Stimulated activated CD8-positive, alpha-beta memory T cell treated with anti-CD3 and anti-CD28 coated beads, Interleukin-2, amount 100 ng/mL, for 1 hour (primary cell): ENCODE measurements around the gene SSRP1.
"Not testable (repeated sequence)": the region's sequence is repeated elsewhere in the genome, so short reads cannot be mapped to it uniquely, and the experiment has no call there.

Source experiments
- DNase-seq, 2 donors: peaks; one replicate each; pipeline ENCODE4 v3.0.0-alpha.2; 2020; ENCODE audit warnings: low read depth in 2 of 2

Gene SSRP1

DNA sequence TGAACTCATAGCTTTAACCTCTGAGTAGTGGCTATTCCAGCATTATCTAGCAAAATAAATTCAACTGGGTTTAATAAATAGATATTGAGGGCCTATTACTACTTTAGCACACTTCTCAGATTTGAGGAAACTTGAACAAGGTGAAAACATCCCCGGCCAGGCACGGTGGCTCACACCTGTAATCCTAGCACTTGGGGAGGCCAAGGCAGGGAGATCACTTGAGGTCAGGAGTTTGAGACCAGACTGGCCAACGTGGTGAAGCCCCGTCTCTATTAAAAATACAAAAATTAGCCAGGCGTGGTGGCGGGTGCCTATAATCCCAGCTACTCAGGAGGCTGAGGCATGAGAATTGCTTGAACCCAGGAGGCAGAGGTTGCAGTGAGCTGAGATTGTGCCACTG lies 1.2 kb upstream of the SSRP1 start:
- DNase-seq = not testable (repeated sequence)

DNA sequence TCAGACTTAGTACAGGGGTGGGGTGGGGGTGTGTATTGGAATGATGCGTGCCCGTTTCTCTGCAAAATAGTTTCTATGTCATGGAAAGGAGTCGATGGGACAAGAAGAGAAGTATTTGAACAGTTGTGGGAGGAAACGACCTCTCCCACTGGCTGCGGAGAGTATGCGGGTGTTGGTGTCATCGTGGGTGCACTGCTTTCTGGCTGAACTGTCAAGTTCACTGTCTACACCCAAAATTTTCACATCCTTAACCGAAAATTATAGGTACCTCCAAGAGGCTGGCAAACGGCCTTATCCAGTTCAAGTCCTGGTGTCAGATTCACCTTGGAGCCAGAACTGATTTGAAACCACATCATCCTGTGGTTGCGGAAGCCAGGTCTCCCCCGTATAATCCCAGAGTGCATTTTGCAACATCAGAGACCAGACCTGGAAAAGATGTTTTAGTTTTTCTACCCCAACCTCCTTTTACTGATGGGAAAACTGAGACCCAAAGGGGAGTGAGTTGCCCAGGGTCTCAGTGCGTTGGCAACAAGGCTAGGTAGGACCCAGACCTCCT lies 497 bp upstream of the SSRP1 start:
- DNase-seq = no peak

DNA sequence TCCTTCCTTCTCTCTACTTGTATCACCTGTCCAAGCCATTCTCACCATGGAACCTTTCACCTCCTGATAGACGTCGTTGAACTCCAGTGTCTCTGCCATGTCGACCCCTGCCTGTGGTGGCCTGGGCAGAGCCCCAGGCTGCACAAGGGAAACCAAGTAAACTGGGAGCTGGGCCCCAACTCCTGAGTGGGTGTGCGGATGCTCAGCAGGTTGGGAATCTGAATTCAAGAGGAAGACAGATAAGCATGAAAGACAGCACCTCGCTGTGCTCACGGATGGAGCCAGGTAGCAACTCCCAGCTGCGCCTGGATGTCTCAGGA lies 709 bp downstream of the SSRP1 start:
- no peak for DNase-seq

DNA sequence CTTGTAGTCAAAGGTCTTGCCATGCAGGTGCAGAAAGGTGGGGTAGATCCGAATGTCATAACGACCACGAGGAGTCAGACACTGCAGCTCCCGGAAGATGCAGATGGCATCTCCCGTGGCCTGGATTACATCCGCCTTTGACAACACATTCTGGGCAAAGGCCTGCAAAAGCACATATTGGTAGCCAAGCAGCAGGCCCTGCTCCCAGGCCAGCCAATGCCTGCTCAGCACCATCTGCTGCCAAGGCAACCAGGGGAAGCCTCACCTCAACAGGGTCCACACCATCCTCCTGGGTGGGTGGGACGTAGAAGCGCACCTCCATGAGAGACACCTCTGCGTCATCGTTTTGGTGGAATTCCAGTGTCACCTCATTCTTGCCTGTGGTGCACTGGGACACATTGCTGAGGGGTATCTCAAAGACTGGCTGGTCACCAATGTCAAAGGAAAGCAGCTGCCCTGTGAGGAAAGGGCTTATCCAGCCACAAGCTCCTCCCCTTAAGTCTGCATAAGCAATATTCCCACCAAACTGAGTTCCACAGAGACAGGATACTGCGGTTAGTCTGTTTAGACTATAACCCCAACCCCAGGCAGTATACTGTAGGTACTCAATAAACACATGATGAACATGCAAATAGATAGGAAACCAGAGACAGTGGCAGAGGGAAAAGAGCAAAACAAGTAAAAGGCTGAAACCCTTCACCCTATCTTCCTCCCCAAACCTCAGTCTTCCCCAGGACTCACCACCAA lies 2.8 kb downstream of the SSRP1 start:
- no peak for DNase-seq

DNA sequence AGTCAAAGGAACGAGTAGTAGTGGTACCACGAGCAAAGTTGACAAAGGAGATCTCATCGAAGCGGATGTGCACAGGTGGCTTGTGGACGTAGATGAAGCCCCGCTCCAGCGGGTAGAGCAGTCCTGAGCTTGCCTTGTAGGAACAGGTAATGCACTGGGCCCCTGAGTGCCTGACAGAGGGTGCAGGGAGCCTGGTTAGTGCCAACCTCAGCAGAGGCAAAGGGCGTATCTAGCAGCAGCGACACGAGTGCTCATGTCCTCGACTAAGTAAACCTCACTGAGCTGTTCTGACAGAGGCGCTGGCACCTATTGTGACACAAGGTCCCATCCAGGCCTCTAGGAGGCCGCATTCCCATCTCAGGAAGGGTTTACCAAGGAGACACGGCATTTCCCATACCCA lies 4.0 kb downstream of the SSRP1 start:
- no peak for DNase-seq

DNA sequence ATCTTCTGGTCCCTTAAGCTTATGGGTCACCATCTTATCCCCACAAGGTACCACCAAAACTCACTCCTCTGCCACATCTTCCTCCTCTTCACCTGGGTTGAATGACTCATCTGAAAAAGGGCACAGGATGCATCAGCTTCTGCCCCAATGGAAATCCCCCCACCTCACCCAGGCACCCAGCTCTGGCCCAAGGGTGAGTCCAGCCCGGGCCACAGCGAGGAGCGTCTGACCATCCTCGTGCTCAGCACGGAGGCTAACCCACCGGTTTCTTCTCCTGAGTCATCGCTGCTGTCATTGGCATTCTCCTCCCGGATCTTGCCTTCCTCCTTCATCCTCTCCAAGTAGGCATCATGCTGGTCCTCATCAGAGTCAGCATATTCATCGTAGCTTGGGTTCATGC lies 5.7 kb downstream of the SSRP1 start:
- DNase-seq = no peak

DNA sequence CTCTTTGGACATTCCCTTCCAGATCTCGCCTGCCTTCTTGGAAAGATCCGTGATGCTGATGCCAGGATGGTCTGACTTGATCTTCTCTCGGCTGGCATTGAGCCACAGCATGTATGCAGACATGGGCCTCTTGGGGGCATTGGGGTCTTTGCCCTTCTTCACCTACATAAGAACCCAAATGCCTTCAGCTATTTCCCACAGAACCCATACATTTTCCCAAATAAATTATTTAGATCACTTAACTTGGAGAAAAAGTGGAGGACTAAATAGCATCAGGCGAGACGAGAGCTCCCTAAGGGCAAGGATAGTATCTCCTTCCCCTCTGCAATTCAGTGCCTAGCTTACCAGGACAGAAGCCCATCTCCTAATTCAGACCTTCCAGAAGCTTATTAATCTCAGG lies 8.0 kb downstream of the SSRP1 start:
- DNase-seq = no peak

DNA sequence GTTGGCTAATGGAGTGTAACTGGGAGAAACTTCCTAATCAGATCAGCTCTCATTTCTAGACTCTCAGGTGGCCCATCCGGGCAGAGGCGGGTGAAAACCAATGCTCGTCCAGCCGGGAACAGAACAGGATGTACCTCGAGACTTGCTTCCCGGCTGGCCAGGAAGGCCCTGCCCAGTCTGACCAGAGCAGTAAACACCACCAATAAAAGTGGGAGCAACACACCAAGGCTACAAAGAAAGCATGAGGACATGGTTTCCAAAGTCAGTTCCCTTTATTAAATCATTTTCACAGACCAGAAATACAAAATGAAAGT lies 10.0 kb downstream of the SSRP1 start:
- DNase-seq = no peak

DNA sequence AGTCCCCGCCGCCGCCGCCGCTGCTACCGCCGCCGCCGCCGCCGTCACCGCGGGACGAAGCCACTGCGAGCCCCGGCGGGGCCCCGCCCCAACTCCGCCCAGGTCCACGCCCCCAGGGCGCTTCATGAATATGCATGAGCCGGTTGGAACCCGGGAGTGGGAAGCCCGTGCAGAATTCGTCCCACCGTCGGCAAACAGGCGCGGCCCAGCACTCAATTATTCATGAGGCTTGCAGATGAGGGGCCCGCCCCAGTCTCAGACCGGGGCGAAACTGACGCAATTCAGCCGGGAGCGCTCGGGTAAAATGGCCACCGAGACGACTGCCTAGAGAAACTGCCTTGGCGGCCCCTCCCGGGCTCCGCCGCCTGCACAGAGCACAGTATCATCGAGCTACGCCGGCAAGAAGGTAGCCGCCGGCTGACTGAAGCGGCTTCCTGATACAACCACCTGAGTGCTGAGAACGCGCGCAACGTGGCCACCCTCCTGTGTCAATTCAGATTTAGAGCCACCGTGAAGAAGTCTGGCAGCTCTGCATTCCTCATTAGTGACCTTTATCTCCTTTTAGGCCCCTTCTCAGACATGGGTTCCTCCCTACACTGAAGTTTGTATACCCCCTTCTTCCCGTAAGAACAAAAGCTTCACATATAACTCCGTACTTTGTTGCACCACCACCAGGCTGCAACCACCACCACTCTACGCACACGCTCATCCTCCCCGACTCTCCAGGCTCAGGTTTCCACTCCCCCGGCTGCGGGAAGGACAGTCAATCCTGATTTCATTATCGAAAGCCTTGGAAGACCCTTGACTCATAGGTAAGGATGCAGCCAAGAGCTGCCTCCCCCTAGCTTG lies 10.6 kb downstream of the SSRP1 start, which contains the start of gene TNKS1BP1:
TNKS1BP1 (minus strand) TSS at position 67 of the 849 bp plus-strand sequence. CDS start 3,067 bp downstream, outside the sequence.
- DNase-seq = peak; percentile 80 to 81

DNA sequence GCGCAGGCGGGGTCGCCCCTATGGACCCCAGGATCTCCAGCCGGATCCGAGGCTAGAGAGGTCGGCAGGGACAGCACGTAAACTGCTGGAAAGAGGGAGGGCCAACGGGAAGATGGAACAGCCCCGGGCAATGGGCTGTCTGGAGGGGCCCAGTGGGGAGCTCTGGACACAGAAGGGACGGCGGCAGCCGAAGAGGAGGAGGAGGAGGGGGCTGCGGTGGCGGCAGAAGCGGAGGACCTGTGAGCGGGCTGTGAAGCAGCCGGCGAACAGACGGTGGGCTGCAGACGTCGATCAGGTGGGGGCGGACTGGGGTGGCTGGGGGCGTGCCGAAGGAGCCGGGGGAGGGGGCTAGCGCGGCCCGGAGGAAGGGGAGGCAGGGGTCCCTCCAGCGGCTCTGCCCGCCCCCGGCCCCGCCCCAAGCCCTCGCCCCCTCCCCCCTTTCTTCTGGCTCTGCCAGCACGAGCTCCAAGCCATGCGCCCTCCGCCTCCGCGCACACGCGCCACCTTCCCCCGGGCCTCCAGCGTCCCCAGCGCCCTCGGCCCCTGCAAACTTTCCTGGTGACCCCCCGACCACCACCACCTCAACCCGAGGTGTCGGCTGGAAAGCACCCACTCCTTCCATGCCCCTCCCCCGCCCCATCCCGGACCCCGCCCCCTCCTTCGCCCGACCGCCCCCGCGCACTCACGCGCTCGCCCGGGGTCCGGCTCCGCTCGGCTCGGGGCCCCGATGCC lies 11.4 kb downstream of the SSRP1 start:
- DNase-seq = no peak

DNA sequence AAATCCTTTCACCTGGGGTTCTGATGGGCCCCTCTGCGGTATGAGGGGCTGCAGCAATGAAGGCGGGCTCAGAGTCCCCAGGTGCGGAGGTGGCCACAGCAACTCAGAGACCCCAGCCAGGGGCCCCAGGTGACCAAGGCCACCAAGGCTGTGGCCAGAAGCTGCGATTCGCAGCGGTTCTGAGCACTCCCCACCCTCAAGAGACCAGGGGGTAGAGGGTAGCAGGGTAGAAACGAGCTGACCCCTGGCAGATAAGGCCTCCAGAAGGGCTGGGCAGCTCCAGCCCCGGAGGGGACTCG lies 11.9 kb downstream of the SSRP1 start:
- DNase-seq = no peak

DNA sequence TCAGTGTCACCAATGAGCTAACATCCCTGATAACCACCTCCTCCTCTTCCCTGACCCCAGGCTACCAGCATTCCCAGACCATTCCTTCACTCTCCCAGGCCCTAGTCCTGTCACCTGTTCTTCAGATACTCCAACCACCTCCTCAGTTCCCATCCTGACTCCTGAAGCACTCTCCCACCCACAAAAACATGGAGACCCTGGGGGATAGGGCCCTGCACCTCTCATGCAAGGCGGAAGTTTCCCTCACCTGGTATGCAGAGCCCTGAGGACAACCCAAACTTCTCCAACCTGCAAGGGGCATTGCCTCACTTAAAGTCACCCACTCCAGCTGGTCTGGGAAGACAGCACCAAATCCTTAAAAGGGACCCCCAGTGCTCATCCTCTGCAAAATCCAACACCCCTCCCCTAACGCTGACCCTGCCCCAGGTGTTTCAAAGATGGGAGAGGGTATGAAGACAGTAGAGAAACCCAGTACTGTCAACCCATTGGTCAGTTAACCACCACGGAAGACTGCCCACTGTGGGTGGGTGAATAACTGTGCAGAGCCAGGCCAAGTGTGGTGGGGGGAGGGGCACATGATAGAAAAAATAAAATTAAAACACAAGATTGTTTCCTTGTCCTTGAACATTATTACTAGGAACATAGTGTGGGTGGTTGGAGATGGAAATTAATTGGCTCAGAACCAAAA lies 12.4 kb downstream of the SSRP1 start:
- DNase-seq = no peak

DNA sequence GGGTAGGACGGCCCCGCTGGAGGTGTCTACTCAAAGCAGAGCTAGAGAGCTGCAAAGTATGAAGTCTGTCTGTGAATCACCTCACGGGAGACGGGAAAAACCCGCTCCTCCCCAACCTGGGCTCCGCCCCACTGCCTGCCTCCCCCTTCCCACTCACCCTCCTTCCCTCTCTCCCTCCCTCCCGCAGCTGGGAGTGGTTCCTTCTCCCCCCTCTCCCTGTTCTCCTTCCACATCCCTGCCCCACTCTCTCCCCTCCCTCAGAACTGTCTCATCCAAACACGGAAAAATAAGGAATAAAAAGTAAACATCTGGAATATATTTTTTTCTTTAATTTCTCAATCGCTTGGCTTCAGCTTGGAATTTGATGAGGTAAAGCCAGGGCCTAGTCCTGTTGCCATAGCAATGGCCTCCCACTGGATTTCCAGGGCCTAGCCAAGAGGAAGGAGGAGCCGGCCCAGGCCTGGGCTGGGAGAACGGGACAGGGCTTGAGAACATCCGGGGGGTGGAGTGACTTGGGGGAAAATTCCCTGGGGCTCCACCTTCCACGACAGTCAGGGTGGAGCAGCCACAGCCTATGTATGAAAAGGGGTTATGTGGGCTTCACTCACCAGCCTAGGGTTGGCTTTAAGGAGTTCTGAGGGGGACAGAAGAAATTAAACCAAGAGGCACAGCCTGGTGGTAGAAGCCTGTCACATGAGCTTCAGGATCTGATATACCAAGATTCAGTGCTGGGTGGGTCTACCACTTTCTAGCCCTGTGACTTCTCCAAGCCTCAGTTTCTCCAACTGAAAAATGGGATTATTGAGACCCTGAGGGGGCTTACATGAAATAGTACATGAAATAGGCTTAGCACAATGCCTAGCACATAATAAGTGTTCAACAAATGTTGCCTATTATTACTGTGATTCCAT lies 13.2 kb downstream of the SSRP1 start:
- no peak for DNase-seq

DNA sequence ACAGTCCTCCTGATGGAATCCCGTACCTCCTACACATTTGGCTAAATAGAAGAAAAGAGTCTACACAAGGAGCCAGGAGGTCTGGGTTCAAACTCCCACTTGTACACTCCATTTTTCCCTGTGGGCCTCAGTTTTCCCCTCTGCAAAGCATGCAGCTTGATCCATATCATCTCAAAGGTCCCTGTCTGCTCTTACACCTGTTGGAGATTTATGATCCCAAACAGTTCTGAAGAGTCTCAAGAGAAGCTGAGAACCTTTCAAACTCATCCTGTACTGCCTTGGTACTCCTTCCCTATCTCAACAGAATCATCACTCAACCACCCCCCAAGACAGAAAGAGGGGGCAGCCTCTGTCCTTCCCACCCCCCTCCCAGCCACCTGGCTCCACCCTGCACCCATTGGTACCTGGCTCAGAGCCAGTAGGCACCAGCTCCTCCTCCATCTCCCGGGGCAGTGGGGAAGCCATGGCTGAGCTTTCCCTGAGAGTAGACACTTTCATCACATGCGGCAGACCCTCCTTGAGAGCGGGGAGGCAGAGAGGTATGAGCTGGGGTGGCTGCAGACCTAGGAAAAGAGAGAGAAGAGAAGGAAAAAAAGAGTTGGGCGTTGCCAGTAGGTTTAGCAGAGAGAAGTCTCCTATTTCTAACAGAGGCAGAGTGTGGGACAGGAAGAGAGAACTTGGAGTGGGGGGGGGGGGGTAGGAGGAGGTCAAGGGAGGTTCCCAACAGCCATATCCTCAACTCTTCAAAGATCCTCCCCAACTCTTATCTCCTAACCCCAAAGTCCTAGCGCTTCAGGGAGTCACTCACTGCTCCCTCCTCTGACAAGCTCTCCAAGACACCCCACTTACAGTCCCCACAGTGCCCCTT lies 14.1 kb downstream of the SSRP1 start:
- no peak for DNase-seq

DNA sequence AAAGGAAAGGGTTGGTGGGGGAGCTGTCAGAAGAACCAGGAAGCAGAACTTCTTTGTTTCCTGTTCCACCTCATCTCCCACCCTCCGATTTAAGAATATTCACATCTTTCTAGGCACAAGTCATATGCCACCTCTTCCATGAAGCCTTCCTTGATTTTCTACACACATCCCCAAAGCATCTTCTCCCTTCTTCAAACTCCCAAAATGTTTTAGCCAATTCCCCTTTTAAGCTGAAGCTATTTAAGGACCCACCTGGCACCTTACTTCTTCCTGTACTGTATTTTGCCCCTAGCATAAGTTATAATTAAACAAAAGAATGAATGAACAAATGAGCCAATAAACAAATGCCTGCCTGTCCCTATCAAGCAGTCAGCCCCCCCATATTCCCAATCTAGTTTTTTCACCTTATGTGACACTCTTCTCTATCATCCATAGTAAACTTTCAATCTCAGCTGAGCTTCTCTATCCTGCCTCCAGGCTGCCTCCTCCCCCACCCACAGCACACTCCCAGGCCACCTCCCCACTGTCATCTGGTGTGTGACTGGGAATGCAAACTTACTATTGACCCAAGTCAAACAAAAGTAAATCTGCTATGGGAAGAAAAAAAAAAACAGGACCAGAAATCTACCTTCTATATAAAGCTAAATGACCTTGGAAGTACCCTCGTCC lies 14.8 kb downstream of the SSRP1 start:
- DNase-seq = no peak

DNA sequence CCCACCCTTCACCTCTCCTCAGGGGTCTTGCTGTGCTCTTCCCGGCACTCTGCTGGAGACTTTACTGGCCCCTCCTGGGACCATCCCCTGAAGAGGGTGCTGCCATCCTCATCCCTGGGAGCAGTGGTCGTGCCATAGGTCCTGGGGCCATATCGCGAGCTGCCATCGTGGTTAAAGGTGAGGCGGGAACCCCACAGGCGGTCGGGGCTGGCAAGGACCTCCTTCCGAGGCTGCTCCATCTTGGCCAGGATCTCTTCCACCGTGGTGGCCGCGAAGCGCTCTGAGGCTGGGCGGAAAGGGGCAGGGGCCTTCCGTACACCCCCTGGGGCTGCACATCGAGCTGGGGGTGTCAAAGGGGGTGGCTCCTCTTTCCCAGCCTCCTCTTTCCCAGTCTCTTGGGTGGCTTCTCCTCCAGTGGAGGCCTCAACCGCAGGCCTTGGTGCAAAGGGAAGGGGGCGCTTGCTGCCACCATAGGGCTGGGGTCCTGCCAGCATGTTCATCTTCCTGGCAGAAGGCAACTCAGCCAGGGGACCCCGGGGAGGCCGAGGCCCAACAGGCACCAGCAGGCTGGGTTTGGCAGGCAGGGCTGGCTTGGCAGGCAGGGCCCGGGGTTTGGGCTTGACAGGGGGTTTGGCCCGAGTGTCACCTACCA lies 15.5 kb downstream of the SSRP1 start:
- DNase-seq = no peak

DNA sequence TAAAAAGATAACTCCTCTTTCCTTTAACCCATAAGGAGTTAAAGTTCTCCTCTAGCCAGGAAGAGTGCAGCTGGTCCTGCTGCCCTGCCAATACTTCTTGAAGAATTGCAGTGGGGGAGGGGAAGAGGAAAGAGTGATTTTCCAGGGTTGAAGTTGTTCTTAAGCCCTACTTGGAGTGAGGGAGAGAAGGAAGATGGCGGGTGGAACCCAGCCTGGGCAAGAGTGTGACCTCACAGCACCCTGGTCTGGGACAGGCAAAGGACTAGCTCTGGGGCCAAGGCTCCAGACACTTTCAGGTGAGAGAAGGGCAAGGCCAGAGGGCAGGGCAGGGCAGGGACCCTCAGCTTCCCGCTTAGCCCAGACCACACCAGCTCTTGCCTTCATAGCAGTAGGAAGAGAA lies 17.5 kb downstream of the SSRP1 start:
- no peak for DNase-seq

DNA sequence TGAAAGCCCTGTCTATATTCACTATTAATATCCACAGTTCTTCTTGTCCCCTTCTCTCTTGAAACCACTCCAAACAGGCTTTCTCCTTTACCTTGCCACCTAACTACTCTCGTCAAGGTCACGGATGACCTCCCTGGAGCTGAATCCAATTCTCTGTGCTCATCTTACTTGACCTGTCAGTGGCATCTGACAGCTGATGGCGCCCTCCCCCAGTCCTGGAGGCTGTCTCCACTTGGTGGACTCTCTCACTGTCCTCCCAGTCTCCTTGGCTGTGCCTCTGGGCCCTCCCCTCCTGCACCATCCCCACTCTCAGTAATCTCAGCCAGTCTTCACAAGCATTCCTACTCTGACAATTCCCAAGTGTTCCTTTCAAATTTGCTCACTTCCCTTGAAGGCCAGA lies 19.7 kb downstream of the SSRP1 start:
- no peak for DNase-seq

DNA sequence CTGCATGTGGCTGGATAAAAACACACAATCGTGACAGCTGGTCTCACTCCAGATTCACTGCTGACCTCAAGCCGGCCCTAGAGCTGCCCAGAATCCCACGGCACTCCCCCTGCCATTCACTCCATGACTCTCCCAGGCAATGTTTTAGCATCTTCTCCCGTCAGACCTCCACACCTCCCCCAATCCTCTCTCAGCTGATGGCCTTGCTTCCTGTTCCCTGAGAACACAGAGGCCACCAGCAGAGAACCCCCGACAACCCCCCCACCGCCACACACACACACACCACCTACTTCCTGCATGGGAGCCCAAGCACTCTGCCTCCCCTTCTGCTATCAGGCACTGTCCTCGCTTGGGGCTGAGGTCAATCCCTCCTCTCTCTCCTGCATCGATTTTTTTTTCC lies 20.2 kb downstream of the SSRP1 start:
- DNase-seq = no peak
